IPS DF 6.9 (cell line): ENCODE measurements around the gene DPP4.

Experiments
- DNase-seq: peaks from one replicate; pipeline ENCODE4 v3.0.0-alpha.2; 2013; ENCODE audit warnings: low read depth, low spot score
- H3K27ac ChIP-seq: one replicate; pipeline ENCODE4 v1.5.1; 2013; ENCODE audit warnings: low read length, control low read depth
- H3K27me3 ChIP-seq: 2 replicates; pipeline ENCODE4 v1.6.1; 2013; ENCODE audit warnings: mild to moderate bottlenecking, low read length; ENCODE audit not compliant: control insufficient read depth, insufficient read depth
- H3K36me3 ChIP-seq: 2 replicates; pipeline ENCODE4 v1.6.1; 2013; ENCODE audit warnings: low read length; ENCODE audit not compliant: control insufficient read depth, insufficient read depth
- H3K4me1 ChIP-seq: 2 replicates; pipeline ENCODE4 v1.6.1; 2013; ENCODE audit warnings: low read length; ENCODE audit not compliant: control insufficient read depth, insufficient read depth
- H3K4me3 ChIP-seq: 2 replicates; pipeline ENCODE4 v1.5.1; 2013; ENCODE audit warnings: mild to moderate bottlenecking, low read length
- H3K9me3 ChIP-seq: 2 replicates; pipeline ENCODE4 v1.6.1; 2013; ENCODE audit warnings: low read length, inconsistent platforms; ENCODE audit not compliant: control insufficient read depth, insufficient read depth
- whole genome bisulfite sequencing: extraction: QIAGEN DNeasy Blood & Tissue Kit; methylation state at CpG from one replicate; pipeline ENCODE4 v1.1.7; 2013; ENCODE audit warnings: mixed read lengths, missing lambda C conversion rate; ENCODE audit not compliant: insufficient read length, insufficient coverage; 5-methylcytosine and 5-hydroxymethylcytosine counted together

The DPP4 gene

GRCh38 chr2:162106746-162107145, 32.7 kb upstream of the DPP4 start:
- H3K4me1 ChIP-seq = no peaks in the 10 kb centered on the region
- H3K9me3 ChIP-seq = no peaks in the 10 kb centered on the region
- H3K4me3 ChIP-seq = no peak overlapping the region
- no peaks in the 10 kb centered on the region for H3K36me3 ChIP-seq
- no peak for DNase-seq
- WGBS = no CpG with 5 or more reads among the region's 1 CpG
- H3K27me3 ChIP-seq = no peaks in the 10 kb centered on the region
- no peak overlapping the region for H3K27ac ChIP-seq

- no CpG with 5 or more reads among the region's 3 CpGs for WGBS
- H3K27ac ChIP-seq = no peak overlapping the region
- H3K9me3 ChIP-seq = no peaks in the 10 kb centered on the region
- no peaks in the 10 kb centered on the region; the same call in 1 of the 2 replicates for H3K27me3 ChIP-seq
- H3K4me3 ChIP-seq = no peak overlapping the region
- no peaks in the 10 kb centered on the region for H3K36me3 ChIP-seq
- no peak for DNase-seq
- no peaks in the 10 kb centered on the region for H3K4me1 ChIP-seq
Observed at GRCh38 chr2:162106146-162106551, 32.1 kb upstream of the DPP4 start.

- Histone ChIP-seq H3K36me3 (no peaks in the 10 kb centered on the region), H3K27me3 (no peaks in the 10 kb centered on the region; the same call in 1 of the 2 replicates), H3K4me3 (no peak overlapping the region), H3K27ac (no peak overlapping the region), H3K9me3 (no peaks in the 10 kb centered on the region), H3K4me1 (no peaks in the 10 kb centered on the region)
- no peak for DNase-seq
- WGBS = no CpG with 5 or more reads among the region's 3 CpGs
Observed at GRCh38 chr2:162103443-162104009, 29.5 kb upstream of the DPP4 start.

- Histone ChIP-seq H3K4me3 (no peak overlapping the region), H3K36me3 (no peaks in the 10 kb centered on the region), H3K9me3 (no peaks in the 10 kb centered on the region), H3K4me1 (no peaks in the 10 kb centered on the region), H3K27ac (no peak overlapping the region), H3K27me3 (no peaks in the 10 kb centered on the region; the same call in 1 of the 2 replicates)
- no CpG with 5 or more reads among the region's 1 CpG for WGBS
- no peak for DNase-seq
Observed at GRCh38 chr2:162100579-162100978, 26.6 kb upstream of the DPP4 start.

- H3K27ac ChIP-seq = no peak overlapping the region
- no peaks in the 10 kb centered on the region for H3K9me3 ChIP-seq
- H3K4me3 ChIP-seq = no peak overlapping the region
- no peaks in the 10 kb centered on the region for H3K4me1 ChIP-seq
- no peaks in the 10 kb centered on the region for H3K36me3 ChIP-seq
- no peaks in the 10 kb centered on the region; the same call in 1 of the 2 replicates for H3K27me3 ChIP-seq
- no CpG with 5 or more reads among the region's 5 CpGs for WGBS
- no peak for DNase-seq
Observed at GRCh38 chr2:162099836-162100235, 25.8 kb upstream of the DPP4 start.

GRCh38 chr2:162092658-162093556, 18.9 kb upstream of the DPP4 start:
- DNase-seq = no peak
- Histone ChIP-seq H3K4me1 (no peaks in the 10 kb centered on the region), H3K27me3 (no peaks in the 10 kb centered on the region), H3K36me3 (no peaks in the 10 kb centered on the region), H3K27ac (no peak overlapping the region), H3K4me3 (no peak overlapping the region), H3K9me3 (no peaks in the 10 kb centered on the region)
- WGBS = no CpG with 5 or more reads among the region's 7 CpGs

- Histone ChIP-seq H3K36me3 (no peaks in the 10 kb centered on the region), H3K9me3 (no peaks in the 10 kb centered on the region), H3K4me3 (no peak overlapping the region), H3K27ac (no peak overlapping the region), H3K27me3 (no peaks in the 10 kb centered on the region), H3K4me1 (no peaks in the 10 kb centered on the region)
- DNase-seq = no peak
- WGBS = no CpG with 5 or more reads among the region's 5 CpGs
Observed at GRCh38 chr2:162092008-162092390, 18.0 kb upstream of the DPP4 start.

GRCh38 chr2:162091325-162092007, 17.5 kb upstream of the DPP4 start:
- Histone ChIP-seq H3K9me3 (no peaks in the 10 kb centered on the region), H3K27me3 (no peaks in the 10 kb centered on the region), H3K4me3 (no peak overlapping the region), H3K36me3 (no peaks in the 10 kb centered on the region), H3K4me1 (no peaks in the 10 kb centered on the region), H3K27ac (no peak overlapping the region)
- no CpG with 5 or more reads among the region's 7 CpGs for WGBS
- no peak for DNase-seq

- Histone ChIP-seq H3K9me3 (no peaks in the 10 kb centered on the region), H3K27me3 (no peaks in the 10 kb centered on the region), H3K4me3 (no peak overlapping the region), H3K36me3 (no peaks in the 10 kb centered on the region), H3K4me1 (no peaks in the 10 kb centered on the region), H3K27ac (no peak overlapping the region)
- WGBS = no CpG with 5 or more reads among the region's 1 CpG
- no peak for DNase-seq
Observed at GRCh38 chr2:162090109-162090508, 16.1 kb upstream of the DPP4 start.

- no peaks in the 10 kb centered on the region for H3K4me1 ChIP-seq
- no peak overlapping the region for H3K27ac ChIP-seq
- H3K36me3 ChIP-seq = no peaks in the 10 kb centered on the region
- no CpG with 5 or more reads among the region's 2 CpGs for WGBS
- H3K9me3 ChIP-seq = no peaks in the 10 kb centered on the region
- DNase-seq = no peak
- H3K27me3 ChIP-seq = no peaks in the 10 kb centered on the region
- no peak overlapping the region for H3K4me3 ChIP-seq
Observed at GRCh38 chr2:162086904-162087303, 12.9 kb upstream of the DPP4 start.
